ENCODE results near the gene APC2.
"Not testable (repeated sequence)": the region's sequence is repeated elsewhere in the genome, so short reads cannot be mapped to it uniquely, and the experiment has no call there.

Gene APC2

GRCh38 chr19:1483979-1484428, 34.1 kb downstream of the APC2 start:
- no peak for DNase-seq

GRCh38 chr19:1486720-1487575, 37.0 kb downstream of the APC2 start:
- no peak for DNase-seq

GRCh38 chr19:1487576-1488281, 37.8 kb downstream of the APC2 start:
- DNase-seq, result no peak

DNA sequence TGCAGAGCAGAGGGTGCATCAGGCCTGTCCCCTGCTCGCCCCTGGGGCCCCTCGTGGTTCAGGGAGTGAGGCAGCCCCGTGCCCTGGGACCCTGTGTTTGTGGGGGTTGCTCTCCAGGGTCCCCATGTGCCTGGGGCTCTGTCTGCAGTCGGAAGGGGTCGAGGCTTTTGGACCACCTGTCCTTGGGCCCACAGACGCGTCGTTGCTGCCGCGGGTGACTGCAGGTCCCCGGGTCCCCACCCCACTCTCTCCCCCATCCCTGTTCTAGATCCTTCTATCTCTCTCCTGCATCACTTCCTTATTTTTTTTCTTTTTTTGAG, 38.3 kb downstream of the APC2 start:
- no peak for DNase-seq

GRCh38 chr19:1489463-1490310, 39.8 kb downstream of the APC2 start:
- DNase-seq, result no peak

DNA sequence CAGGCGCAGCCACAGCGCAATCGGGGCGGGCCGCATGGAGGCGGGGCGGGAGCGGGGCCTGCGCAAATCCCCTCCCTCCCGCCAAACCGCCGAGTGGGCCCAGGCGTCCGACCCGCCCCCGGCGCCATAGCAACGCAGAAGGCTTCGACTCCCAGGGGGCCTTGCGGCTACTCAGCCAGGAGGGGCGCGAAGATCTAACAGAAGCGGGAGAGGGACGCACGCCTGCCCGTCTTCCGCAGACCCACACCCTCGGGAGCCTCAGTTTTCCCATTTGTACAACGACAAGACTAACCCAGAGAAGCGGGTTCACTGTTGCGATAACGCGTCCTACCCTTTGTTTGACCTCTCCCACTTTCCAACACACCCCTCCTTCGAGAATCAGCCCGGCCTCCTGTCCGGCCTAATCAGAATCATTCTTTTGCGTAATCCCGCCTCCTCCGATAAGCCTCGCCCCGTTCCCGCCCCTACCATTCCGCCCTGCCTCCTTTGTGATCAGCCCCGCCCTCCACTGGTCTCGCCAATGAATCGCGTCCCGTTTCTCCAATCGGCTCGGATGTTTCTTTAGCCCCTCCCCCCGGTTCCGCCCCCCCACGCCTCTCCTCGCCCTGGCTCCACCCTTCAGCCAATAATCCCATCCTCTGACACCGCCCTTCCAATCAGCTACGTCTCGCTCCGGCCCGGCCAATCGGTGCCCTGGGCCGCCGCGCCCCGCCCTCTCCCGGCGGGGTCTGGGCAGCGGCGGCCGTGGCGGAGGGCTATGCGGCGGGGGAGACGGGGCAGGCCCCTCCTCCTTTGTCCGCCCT, 40.6 kb downstream of the APC2 start, which contains the start of gene PCSK4:
Gene PCSK4 (minus strand): TSS at position 40 of the 803 bp plus-strand sequence. CDS start 4 bp downstream, at position 36.
- peak; percentile 90 for DNase-seq

DNA sequence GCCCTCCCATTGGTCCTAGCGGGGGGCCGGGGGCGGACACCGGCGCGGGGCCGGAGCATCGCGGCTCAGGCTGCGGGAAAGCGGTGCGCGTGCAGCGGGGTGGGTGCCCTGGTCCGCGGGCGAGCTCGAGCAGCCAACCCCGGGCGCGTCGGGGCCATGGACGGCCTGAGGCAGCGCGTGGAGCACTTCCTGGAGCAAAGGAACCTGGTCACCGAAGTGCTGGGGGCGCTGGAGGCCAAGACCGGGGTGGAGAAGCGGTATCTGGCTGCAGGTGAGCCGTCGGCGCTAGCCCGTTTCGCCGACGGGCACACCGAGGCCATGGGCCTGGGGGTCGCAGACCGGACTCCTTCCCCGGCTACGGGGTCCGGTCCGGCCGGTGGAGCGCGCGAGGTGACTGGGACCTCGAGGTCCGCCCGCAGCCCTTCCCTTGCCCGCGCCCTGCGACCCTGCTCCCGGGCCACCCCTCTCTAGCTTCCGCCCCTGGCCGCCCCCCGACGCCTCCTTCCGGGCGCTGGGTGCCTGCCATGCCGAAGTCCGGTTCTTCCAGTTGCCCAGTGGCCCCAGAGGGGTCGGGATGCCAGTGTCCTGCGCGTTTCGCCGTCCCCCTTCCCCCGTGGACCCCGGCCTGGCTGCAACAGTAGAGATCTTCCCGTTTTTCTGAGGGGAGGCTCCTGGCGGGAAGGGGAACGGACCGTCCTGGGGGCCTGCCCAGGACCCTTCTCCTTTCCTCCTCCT, 41.4 kb downstream of the APC2 start, which contains the start of gene REEP6:
Gene REEP6 (plus strand): TSS at position 68 of the 735 bp plus-strand sequence. CDS start 89 bp downstream, at position 157.
- DNase-seq, result no peak

DNA sequence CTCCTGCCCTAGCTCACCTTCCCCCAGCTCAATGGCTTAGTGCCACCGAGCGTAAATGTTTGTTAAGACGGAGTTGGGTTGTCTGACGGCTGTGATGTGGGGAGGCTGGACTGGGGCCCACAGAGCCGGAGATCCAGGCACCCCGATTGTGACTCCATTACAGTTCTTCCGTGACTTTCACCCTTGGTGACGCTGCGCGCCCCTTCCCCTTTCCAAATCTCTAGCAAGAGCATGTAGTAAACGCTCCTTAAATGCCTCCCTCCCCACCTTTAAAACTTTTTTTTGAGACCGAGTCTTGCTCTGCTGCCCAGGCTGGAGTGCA, 41.9 kb downstream of the APC2 start:
- no peak for DNase-seq

GRCh38 chr19:1492474-1493006, 42.6 kb downstream of the APC2 start:
- DNase-seq, result no peak

- no peak for DNase-seq
Measured at GRCh38 chr19:1494115-1494815, 44.3 kb downstream of the APC2 start.

DNA sequence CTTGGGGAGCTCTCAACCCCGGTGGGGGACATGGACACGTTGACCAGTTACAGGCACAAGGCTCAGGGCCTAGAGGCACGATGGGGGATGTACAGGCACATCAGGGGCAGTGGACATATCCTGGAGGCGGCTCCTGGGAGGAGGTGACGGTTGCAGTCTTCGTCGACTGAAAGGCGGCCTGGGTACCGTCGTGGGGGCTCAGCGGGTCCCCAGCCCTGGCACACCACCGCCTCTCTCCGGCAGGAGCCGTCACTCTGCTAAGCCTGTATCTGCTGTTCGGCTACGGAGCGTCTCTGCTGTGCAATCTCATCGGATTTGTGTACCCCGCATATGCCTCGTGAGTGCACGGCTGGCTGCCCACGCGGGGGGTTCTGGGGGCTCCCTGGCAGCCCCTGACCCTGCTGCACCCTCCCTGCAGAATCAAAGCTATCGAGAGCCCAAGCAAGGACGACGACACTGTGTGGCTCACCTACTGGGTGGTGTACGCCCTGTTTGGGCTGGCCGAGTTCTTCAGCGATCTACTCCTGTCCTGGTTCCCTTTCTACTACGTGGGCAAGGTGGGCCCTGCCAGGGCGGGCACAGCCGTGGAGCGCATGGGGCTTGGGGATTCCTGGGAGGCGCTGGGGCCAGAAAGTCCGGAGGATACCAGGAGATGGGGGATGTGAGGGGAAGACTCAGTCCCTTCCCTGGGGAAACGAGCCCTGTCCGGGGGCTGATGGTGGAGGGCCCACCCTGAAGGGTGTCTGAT, 45.3 kb downstream of the APC2 start:
- no peak for DNase-seq

DNA sequence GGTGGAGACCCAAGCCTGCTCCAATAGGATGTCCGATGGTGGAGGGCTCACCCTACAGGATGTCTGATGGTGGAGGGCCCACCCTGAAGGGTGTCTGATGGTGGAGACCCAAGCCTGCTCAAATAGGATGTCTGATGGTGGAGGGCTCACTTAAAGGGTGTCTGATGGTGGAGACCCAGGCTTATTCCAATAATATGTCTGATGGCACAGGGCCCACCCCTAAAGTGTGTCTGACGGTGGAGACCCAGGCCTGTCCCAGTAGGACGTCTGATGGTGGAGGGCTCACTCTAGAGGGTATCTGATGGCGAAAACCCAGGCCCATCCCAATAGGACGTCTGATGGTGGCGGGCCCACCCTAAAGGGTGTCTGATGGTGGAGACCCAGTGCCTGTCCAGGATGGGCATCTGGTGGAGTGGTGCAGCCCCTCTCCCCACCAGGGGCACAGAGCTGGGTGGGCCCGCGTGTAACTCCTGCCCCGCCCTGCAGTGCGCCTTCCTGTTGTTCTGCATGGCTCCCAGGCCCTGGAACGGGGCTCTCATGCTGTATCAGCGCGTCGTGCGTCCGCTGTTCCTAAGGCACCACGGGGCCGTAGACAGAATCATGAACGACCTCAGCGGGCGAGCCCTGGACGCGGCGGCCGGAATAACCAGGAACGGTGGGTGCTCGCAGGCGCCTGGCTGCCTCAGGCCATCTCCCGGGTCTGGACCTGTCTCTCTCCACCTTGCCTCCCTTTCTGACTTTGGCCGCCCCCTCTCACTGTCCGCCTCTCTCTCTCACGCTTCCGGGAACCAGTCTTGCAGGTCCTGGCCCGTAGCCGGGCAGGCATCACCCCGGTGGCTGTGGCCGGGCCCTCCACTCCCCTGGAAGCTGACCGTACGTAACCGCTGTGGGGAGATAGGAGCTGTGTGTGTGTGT, 46.1 kb downstream of the APC2 start:
- no peak for DNase-seq

DNA sequence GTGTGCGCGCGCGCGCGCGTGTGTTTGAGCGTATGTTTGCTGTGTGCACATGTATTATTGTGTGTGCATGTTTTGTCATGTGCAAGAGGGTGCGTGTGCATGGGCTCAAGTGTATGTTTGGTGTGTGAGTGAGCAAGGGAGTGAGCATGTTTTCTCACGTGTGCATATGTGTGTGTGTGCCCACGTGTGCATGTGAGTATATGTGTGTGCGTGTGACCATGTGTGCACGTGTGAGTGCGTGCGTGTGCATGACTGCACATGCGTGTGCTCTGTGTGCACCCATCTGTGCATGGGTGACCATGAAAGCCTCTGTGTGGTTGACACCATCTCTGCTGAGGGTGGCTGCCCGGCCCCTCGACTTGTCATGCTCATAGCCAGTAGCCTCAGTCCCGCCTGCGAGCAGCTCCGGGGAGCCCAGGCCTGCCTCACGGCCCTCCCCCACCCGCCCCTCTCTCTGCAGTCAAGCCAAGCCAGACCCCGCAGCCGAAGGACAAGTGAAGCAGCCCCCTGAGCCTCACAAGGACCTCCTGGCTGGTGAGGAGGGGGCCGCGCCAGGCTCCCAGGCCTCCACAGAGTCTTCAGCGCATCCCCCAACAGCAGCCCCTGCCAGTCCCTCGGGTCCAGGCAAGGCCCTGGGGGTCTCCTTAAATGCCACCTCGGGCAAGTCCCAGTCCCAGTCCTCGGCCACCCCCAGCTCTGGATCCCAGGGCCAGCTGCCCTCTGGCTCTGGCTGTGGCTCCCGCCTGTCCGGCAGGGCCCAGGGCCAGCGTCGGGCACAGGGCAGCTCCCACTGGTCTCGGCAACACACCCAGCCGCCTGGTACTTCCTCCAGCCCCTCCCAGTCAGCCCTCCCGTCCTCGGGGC, 47.0 kb downstream of the APC2 start:
- DNase-seq, result no peak

DNA sequence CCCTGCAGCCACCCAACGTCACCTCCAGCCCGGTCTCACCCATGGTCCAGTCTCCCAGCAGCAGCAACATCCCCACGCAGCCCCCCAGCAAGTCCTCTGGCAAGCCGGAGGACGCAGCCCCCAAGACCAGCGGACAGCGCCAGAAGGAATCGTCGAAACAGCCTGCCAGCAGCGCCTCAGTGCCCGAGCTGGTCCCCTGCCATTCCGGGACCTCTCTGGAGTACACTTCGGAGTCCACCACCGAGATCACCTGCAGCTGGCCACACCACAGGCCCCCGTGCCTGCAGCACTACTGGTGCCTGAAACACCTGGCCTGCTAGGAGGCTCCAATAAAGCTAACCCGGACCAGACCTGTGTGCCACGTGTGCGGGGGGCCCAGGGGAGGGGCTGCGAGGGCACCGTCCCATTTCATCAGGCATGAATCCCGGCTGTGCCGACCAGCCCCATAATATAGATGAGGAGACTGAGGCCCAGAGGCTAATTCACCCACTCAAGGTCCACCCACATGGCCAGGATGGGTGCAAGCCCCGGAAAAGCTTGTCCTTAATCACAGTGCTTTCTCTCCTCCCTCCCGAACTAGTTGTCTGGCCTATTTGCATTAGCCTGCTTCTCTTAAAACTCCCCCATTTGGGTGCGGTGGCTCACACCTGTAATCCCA, 47.8 kb downstream of the APC2 start:
- no peak for DNase-seq

DNA sequence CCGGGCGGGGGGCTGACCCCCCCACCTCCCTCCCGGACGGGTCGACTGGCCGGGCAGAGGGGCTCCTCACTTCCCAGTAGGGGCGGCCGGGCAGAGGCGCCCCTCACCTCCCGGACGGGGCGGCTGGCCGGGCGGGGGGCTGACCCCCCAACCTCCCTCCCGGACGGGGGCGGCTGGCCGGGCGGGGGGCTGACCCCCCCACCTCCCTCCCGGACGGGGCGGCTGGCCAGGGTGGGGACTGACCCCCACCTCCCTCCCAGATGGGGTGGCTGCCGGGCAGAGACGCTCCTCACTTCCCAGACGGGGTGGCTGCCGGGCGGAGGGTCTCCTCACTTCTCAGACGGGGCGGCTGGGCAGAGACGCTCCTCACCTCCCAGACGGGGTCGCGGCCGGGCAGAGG, 49.3 kb downstream of the APC2 start:
- not testable (repeated sequence) for DNase-seq

DNA sequence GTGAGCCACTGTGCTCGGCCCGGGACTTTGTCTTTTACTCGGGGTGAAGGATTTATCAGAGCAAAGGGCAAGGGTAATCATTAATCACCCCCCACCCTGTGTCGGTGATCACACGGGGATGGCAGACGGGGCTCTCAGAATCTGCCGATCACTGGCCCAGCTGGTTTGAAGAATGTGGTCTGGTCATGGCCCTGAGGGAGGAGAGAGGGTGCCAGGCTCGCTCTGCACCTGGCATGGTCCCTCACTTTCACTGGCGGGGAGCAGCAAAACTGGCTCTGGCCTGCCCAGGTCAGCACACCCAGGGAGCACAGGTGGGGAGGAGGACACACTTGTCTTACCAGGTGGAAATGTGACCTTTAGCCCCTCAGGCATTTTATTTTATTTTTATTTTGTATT, 51.3 kb downstream of the APC2 start:
- DNase-seq, result no peak

DNA sequence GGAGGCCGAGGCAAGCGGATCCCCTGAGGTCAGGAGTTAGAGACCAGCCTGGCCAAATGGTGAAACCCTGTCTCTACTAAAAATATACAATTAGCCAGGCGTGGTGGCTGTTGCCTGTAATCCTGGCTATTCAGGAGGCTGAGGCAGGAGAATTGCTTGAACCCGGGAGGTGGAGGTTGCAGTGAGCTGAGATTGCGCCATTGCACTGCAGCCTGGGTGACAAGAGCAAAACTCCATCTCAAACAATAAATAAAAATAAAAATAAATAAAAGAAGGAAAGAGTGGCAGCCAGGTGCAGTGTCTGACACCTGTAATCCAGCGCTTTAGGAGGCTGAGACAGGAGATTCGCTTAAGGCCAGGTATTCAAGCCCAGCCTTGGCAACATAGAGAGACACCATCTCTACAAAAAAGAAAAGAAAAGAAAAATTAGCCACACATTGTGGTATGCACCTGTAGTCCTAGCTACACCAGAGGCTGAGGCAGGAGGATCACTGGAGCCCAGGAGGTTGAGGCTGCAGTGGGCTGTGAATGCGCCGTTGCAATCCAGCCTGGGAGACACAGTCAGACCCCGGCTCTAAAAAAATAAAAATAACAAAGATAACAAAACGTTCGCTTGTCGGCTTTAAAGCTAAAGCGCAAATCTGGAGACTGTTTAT, 52.6 kb downstream of the APC2 start:
- no peak for DNase-seq
